Ascending aorta (tissue), 2 donors: Measurements from ENCODE around the gene CRELD2. TPM values are rescaled to one million over a fixed set of nuclear protein-coding genes. Genes with fewer than 3 reads are reported as not detected.

ENCODE experiments used
- DNase-seq, 2 donors: peaks; one replicate each; pipeline ENCODE4 v3.0.0-alpha.2; 2019; ENCODE audit warnings: low spot score in 2 of 2
- H3K27ac ChIP-seq, 2 donors: fragments of 200-600 bp; sonication (generic); one replicate each; pipeline ENCODE4 v1.5.1; 2016 to 2017; ENCODE audit warnings: mild to moderate bottlenecking in 1 of 2
- H3K27me3 ChIP-seq: fragments of 200-600 bp; sonication (generic); one replicate; pipeline ENCODE4 v1.5.1; 2017
- H3K36me3 ChIP-seq, 2 donors: fragments of 200-600 bp; sonication (generic); one replicate each; pipeline ENCODE4 v1.5.1; 2016
- H3K4me1 ChIP-seq, 2 donors: fragments of 200-600 bp; sonication (generic); one replicate each; pipeline ENCODE4 v1.5.1; 2016 to 2017; ENCODE audit warnings: mild to moderate bottlenecking in 1 of 2
- H3K4me3 ChIP-seq, 2 donors: fragments of 200-600 bp; sonication (generic); one replicate each; pipeline ENCODE4 v1.5.1; 2016 to 2017; ENCODE audit warnings: mild to moderate bottlenecking in 1 of 2
- H3K9me3 ChIP-seq, 2 donors: fragments of 200-600 bp; sonication (generic); one replicate each; pipeline ENCODE4 v1.5.1; 2016
- CTCF ChIP-seq, 3 experiments: fragments of 200-600 bp in 2 of 3; fragments of 450-650 bp in 1 of 3; sonication (generic) in 2 of 3; IDR thresholded peaks; one replicate each; pipeline ENCODE4 v1.5.1; 2016 to 2019; ENCODE audit warnings: antibody characterized with exemption in 3 of 3, mild to moderate bottlenecking in 1 of 3, moderate library complexity in 1 of 3
- intact Hi-C: fragments of 100-400 bp; cut with DNase I; formaldehyde crosslinking; loops from one replicate; pipeline ENCODE4 v1.15.1; 2023
- total RNA-seq: library from RNA; depleted of rRNA; stranded (reverse); fragments of >200 nt; gene quantifications from one replicate; pipeline ENCODE4 v1.1.0, GENCODE V29; 2016

Gene CRELD2
- total RNA-seq, 1 donor from 2014 or later, result 61.8 TPM

- H3K4me1 ChIP-seq, result no peaks in the 10 kb centered on the region
- no peak overlapping the region for H3K27ac ChIP-seq
- H3K27me3 ChIP-seq, result no peaks in the 10 kb centered on the region
- no peak overlapping the region for H3K4me3 ChIP-seq
- peaks cover 33 to 64% of the 10 kb centered on the region in 2 donors for H3K36me3 ChIP-seq
- H3K9me3 ChIP-seq, result peaks cover 7 to 49% of the 10 kb centered on the region in 2 donors
- no peak for DNase-seq
- TF ChIP-seq CTCF (IDR thresholded peaks at IDR 0.05), result no peak
- intact Hi-C loops, result no loop called here
These were observed 33.8 kb upstream of the CRELD2 start for GRCh38 chr22:49884503-49885260.

- intact Hi-C loops, result no loop called here
- H3K36me3 ChIP-seq, result peaks cover 33 to 69% of the 10 kb centered on the region in 2 donors
- no peak overlapping the region for H3K4me3 ChIP-seq
- H3K27me3 ChIP-seq, result no peaks in the 10 kb centered on the region
- no peak for DNase-seq
- H3K9me3 ChIP-seq, result peaks cover 7 to 49% of the 10 kb centered on the region in 2 donors
- no peak overlapping the region for H3K27ac ChIP-seq
- no peak for TF ChIP-seq CTCF (IDR thresholded peaks at IDR 0.05)
- H3K4me1 ChIP-seq, result no peaks in the 10 kb centered on the region
These were observed 33.2 kb upstream of the CRELD2 start for GRCh38 chr22:49885281-49885680.

- Histone ChIP-seq H3K27me3 (no peaks in the 10 kb centered on the region), H3K4me1 (no peaks in the 10 kb centered on the region), H3K4me3 (no peak overlapping the region), H3K36me3 (peaks cover 35 to 73% of the 10 kb centered on the region in 2 donors), H3K9me3 (peaks cover 7 to 48% of the 10 kb centered on the region in 2 donors), H3K27ac (no peak overlapping the region)
- DNase-seq, result no peak
- no peak for TF ChIP-seq CTCF (IDR thresholded peaks at IDR 0.05)
- intact Hi-C loops, result no loop called here
These were observed 32.6 kb upstream of the CRELD2 start for GRCh38 chr22:49885881-49886280.

GRCh38 chr22:49886346-49887063 lies 31.9 kb upstream of the CRELD2 start:
- Histone ChIP-seq H3K27ac (no peak overlapping the region), H3K4me1 (no peaks in the 10 kb centered on the region), H3K27me3 (no peaks in the 10 kb centered on the region), H3K36me3 (peaks cover 37 to 78% of the 10 kb centered on the region in 2 donors), H3K9me3 (peaks cover 7 to 47% of the 10 kb centered on the region in 2 donors), H3K4me3 (no peak overlapping the region)
- TF ChIP-seq CTCF (IDR thresholded peaks at IDR 0.05), result no peak
- DNase-seq, result no peak
- intact Hi-C loops, result no loop called here

- H3K27me3 ChIP-seq, result no peaks in the 10 kb centered on the region
- TF ChIP-seq CTCF (IDR thresholded peaks at IDR 0.05), result no peak
- DNase-seq, result no peak
- H3K27ac ChIP-seq, result no peak overlapping the region
- H3K9me3 ChIP-seq, result peaks cover 2 to 42% of the 10 kb centered on the region in 2 donors
- H3K36me3 ChIP-seq, result peaks cover 37 to 77% of the 10 kb centered on the region in 2 donors
- intact Hi-C loops, result no loop called here
- H3K4me3 ChIP-seq, result no peak overlapping the region
- H3K4me1 ChIP-seq, result no peaks in the 10 kb centered on the region
These were observed 31.4 kb upstream of the CRELD2 start for GRCh38 chr22:49887064-49887451.
